GM12878 (cell line): ENCODE measurements around the gene ANGEL2. TPM values are rescaled to one million over a fixed set of nuclear protein-coding genes. Genes with fewer than 3 reads are reported as not detected.

Experiments
- ATAC-seq: fragments of 200-7000 bp; cut with Tn5 transposase; 3 replicates; pipeline ENCODE4 v1.9.1; 2020; ENCODE audit warnings: mild to moderate bottlenecking, moderate library complexity
- BruUV-seq: library from RNA; stranded (reverse); fragments of 400-500 nt; replicated peaks from 2 replicates; lab custom pipeline; 2021; lab: Mats Ljungman, UMichigan
- CTCF ChIA-PET: fragments of 300-600 bp; sonication (Branson Sonifier 250); formaldehyde crosslinking; extraction: SDS; loops from one replicate; lab custom pipeline; 2021; ENCODE audit warnings: inconsistent platforms; lab: Yijun Ruan, JAX
- POLR2A ChIA-PET: fragments of 350-600 bp; formaldehyde crosslinking; extraction: SDS; loops from one replicate; lab custom pipeline; 2021; ENCODE audit warnings: inconsistent platforms; lab: Charles Lee
- RAD21 ChIA-PET: fragments of 300-600 bp; sonication (Branson Sonifier 250); formaldehyde crosslinking; loops from one replicate; lab custom pipeline; 2023; ENCODE audit warnings: antibody characterized with exemption; ENCODE audit not compliant: unreplicated experiment; lab: Charles Lee
- SMC1A ChIA-PET: fragments of 300-600 bp; sonication (Branson Sonifier 250); formaldehyde crosslinking; loops from one replicate; lab custom pipeline; 2023; ENCODE audit not compliant: unreplicated experiment, uncharacterized antibody; lab: Charles Lee
- DNase-seq: peaks from one replicate; pipeline ENCODE4 v3.0.0-alpha.2; 2011; ENCODE audit warnings: low read depth, low spot score
- FAIRE-seq: peaks from 3 replicates; lab custom pipeline; 2011; peaks lifted over from hg19 to GRCh38; lab: Jason Lieb, UNC
- H2AFZ ChIP-seq: 2 replicates; pipeline ENCODE4 v1.6.0; 2011; ENCODE audit warnings: low read depth, low read length, control low read depth; ENCODE audit not compliant: control insufficient read depth
- H3K27ac ChIP-seq: 2 replicates; pipeline ENCODE4 v1.5.1; 2011; ENCODE audit warnings: control low read depth; ENCODE audit not compliant: control insufficient read depth, insufficient read depth
- H3K27me3 ChIP-seq, 2 experiments: replicated peaks in 1 of 2; 2 replicates each; pipeline versions ENCODE4 v1.6.0 to v1.6.1; 2011; ENCODE audit warnings: low read length in 1 of 2; ENCODE audit not compliant: control insufficient read depth in 2 of 2, insufficient read depth in 2 of 2
- H3K36me3 ChIP-seq, 2 experiments: 2 replicates each; pipeline ENCODE4 v1.5.1; 2011; ENCODE audit warnings: low read length in 1 of 2; ENCODE audit not compliant: control insufficient read depth in 2 of 2, insufficient read depth in 2 of 2
- H3K4me1 ChIP-seq: 2 replicates; pipeline ENCODE4 v1.6.1; 2011; ENCODE audit warnings: mild to moderate bottlenecking, low read length, moderate library complexity, mixed read lengths; ENCODE audit not compliant: control insufficient read depth, insufficient read depth
- H3K4me2 ChIP-seq: 2 replicates; pipeline ENCODE4 v1.6.0; 2011; ENCODE audit warnings: control low read depth; ENCODE audit not compliant: control insufficient read depth, insufficient read depth
- H3K4me3 ChIP-seq: fragments of 200-600 bp; sonication (generic); 2 replicates; pipeline ENCODE4 v1.5.1; 2016
- H3K79me2 ChIP-seq: 2 replicates; pipeline ENCODE4 v1.6.0; 2011; ENCODE audit warnings: low read length; ENCODE audit not compliant: control insufficient read depth, insufficient read depth
- H3K9ac ChIP-seq: 2 replicates; pipeline ENCODE4 v1.8.0; 2011; ENCODE audit warnings: low read length, control low read depth, mixed read lengths; ENCODE audit not compliant: control insufficient read depth, insufficient read depth
- H3K9me3 ChIP-seq: replicated peaks from 3 replicates; pipeline ENCODE4 v1.5.1; 2011; ENCODE audit warnings: mild to moderate bottlenecking, low read length; ENCODE audit not compliant: control insufficient read depth, insufficient read depth
- H4K20me1 ChIP-seq: 2 replicates; pipeline ENCODE4 v1.6.0; 2011; ENCODE audit not compliant: control insufficient read depth, insufficient read depth
- BRCA1 ChIP-seq: IDR thresholded peaks from 2 replicates; pipeline ENCODE4 v1.6.1; 2011; ENCODE audit warnings: low read depth, low read length, improper control_type of control experiment
- GABPA ChIP-seq: IDR thresholded peaks from 2 replicates; pipeline ENCODE4 v1.6.1; 2014; ENCODE audit warnings: antibody characterized with exemption, low read depth, mild to moderate bottlenecking, inconsistent platforms
- IKZF1 ChIP-seq: fragments of 450-650 bp; conservative IDR thresholded peaks from 2 replicates; pipeline ENCODE4 v1.6.1; 2017; ENCODE audit warnings: antibody characterized with exemption, mild to moderate bottlenecking
- IKZF2 ChIP-seq, 2 experiments: fragments of 450-650 bp; IDR thresholded peaks; 2 replicates each; pipeline ENCODE4 v1.6.1; 2017; ENCODE audit warnings: mild to moderate bottlenecking in 2 of 2, moderate library complexity in 2 of 2
- MTA3 ChIP-seq: IDR thresholded peaks from 2 replicates; pipeline ENCODE4 v1.6.1; 2012; ENCODE audit warnings: low read length, inconsistent platforms, borderline replicate concordance
- PKNOX1 ChIP-seq: fragments of 450-650 bp; IDR thresholded peaks from 2 replicates; pipeline ENCODE4 v1.6.1; 2016; ENCODE audit warnings: mild to moderate bottlenecking
- POLR2A ChIP-seq: IDR thresholded peaks from 2 replicates; pipeline ENCODE4 v1.6.1; 2011; ENCODE audit warnings: low read depth, mild to moderate bottlenecking, low read length
- POU2F2 ChIP-seq: IDR thresholded peaks from 3 replicates; pipeline ENCODE4 v1.6.1; 2011; ENCODE audit warnings: low read depth, mild to moderate bottlenecking, low read length, borderline replicate concordance
- SMARCA5 ChIP-seq: fragments of 450-650 bp; IDR thresholded peaks from 2 replicates; pipeline ENCODE4 v1.6.1; 2017; ENCODE audit warnings: mild to moderate bottlenecking
- TCF12 ChIP-seq: IDR thresholded peaks from 2 replicates; pipeline ENCODE4 v1.6.1; 2011; ENCODE audit warnings: low read depth, mild to moderate bottlenecking, low read length
- ZNF274 ChIP-seq: IDR thresholded peaks from one replicate; pipeline ENCODE4 v1.8.0; 2011; ENCODE audit not compliant: insufficient read length, insufficient read depth
- WGBS: methylation state at CpG from one replicate; pipeline ENCODE4 v1.1.6; 2016; ENCODE audit warnings: low lambda C conversion rate; ENCODE audit not compliant: insufficient replicate concordance, insufficient coverage; ENCODE audit errors: missing lambda C conversion rate; 5-methylcytosine and 5-hydroxymethylcytosine counted together
- in situ Hi-C: fragments of 300-500 bp; cut with MboI; formaldehyde crosslinking; loops from 9 replicates; pipeline ENCODE4 v1.14.3; 2018; ENCODE audit warnings: mixed read lengths
- intact Hi-C: fragments of 100-400 bp; cut with micrococcal nuclease; formaldehyde crosslinking; loops from one replicate; pipeline ENCODE4 v1.14.2; 2022; ENCODE audit not compliant: unreplicated experiment
- polyA plus RNA-seq, 11 experiments: library from polyadenylated mRNA; depleted of rRNA in 4 of 11; unstranded in 6 of 11; stranded (reverse) in 5 of 11; fragments of >200 nt; fragmentation: Nextera tagmentation in 4 of 11; fragmentation: Illumina TruSeq in 1 of 11; extraction: Ambion mirVana in 4 of 11; extraction: Trizol in 1 of 11; gene quantifications; 1 replicate in 1 of 11; 2 replicates in 10 of 11; pipeline versions ENCODE4 v1.2.1 to v1.2.3, GENCODE V29; 2011 to 2016; ENCODE audit warnings: inconsistent platforms in 2 of 11, missing spikeins in 2 of 11, low read depth in 1 of 11
- total RNA-seq, 4 experiments: library from RNA; depleted of rRNA in 3 of 4; stranded (reverse); fragments of >200 nt in 3 of 4; fragmentation: Illumina TruSeq in 1 of 4; extraction: Trizol in 1 of 4; gene quantifications; 2 replicates each; pipeline versions ENCODE4 v1.2.1 to v1.2.3, GENCODE V29; 2013 to 2021

Gene ANGEL2
- total and polyA plus RNA-seq, 10 of the 15 experiments (the other 5 are each of a cell fraction or from before 2014, with no cell fraction given): 6.3 to 53.9 (median 30.7) TPM

DNA sequence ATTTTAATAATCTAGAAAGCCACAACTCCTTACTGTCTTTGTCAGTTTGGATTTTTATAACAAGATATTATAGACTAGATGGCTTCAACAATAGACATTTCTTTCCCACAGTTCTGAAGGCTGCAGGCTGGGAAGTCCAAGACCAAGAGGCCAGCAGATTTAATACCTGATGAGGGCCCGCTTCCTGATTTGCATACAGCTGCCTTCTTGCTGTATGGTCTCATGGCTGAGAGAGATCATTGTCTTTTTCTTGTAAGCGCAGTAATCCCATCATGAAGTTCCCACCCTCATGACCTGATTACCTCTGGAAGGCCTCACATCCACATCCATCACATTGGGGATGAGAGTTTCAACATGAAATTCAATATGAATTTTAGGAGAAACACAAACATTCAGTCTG, 45.2 kb upstream of the ANGEL2 start:
- in situ Hi-C loops: no loop called here
- no TSS peak for BruUV-seq

GRCh38 chr1:213057264-213058059, 41.8 kb upstream of the ANGEL2 start:
- ATAC-seq: no peak
- H3K79me2 ChIP-seq: peaks cover 7% of the 10 kb centered on the region
- CTCF ChIA-PET: interaction anchor here (1.2 to 2.2 kb wide), 4 partner anchors 13 to 63 kb away, joined by 3 to 7 read pairs (median 6); no protein-coding TSS in a partner anchor

More for the DNA sequence above, 45.2 kb upstream of the ANGEL2 start:
- H3K4me1 ChIP-seq: no peaks in the 10 kb centered on the region
- intact Hi-C loops: loop anchor here (10.0 kb wide), 1 partner anchor 396 kb away; no protein-coding TSS in a partner anchor
- H3K27me3 ChIP-seq: no peaks in the 10 kb centered on the region
- no peak overlapping the region for H2AFZ ChIP-seq
- no peak overlapping the region for H3K9ac ChIP-seq
- H3K9me3 ChIP-seq: no peaks in the 10 kb centered on the region
- ATAC-seq: peak; percentile 84
- CTCF ChIA-PET: no interaction called here
- DNase-seq: no peak
- TF ChIP-seq IKZF1: 0 out of 2 replicates have a peak, but pooled peaks have one; percentile 22
- peak; percentile 70 for TF ChIP-seq TCF12
- TF ChIP-seq POU2F2: peak; percentile 85; the same call in 2 of the 3 replicates
- no peak for TF ChIP-seq POLR2A
- no peak for FAIRE-seq
- H3K27ac ChIP-seq: no peak overlapping the region
- POLR2A ChIA-PET: no interaction called here
- H4K20me1 ChIP-seq: no peaks in the 10 kb centered on the region
- no peak overlapping the region for H3K4me2 ChIP-seq
- RAD21 ChIA-PET: interaction anchor here (0.9 to 1.2 kb wide), 2 partner anchors 12 to 65 kb away, joined by 3 to 5 read pairs; no protein-coding TSS in a partner anchor
- no peak overlapping the region for H3K4me3 ChIP-seq
- H3K36me3 ChIP-seq: no peaks in the 10 kb centered on the region
- H3K79me2 ChIP-seq: peaks cover 2% of the 10 kb centered on the region
- SMC1A ChIA-PET: interaction anchor here (0.6 to 2.0 kb wide), 5 partner anchors 9 to 927 kb away, joined by 3 to 5 read pairs (median 4); no protein-coding TSS in a partner anchor
- 98% methylated on average over 2 of the region's 2 CpGs for WGBS

More at GRCh38 chr1:213057264-213058059, 41.8 kb upstream of the ANGEL2 start:
- Histone ChIP-seq H3K9ac (no peak overlapping the region), H3K4me3 (no peak overlapping the region), H3K27me3 (no peaks in the 10 kb centered on the region), H4K20me1 (no peaks in the 10 kb centered on the region), H3K4me2 (no peak overlapping the region), H3K27ac (no peak overlapping the region), H2AFZ (no peak overlapping the region), H3K4me1 (peaks cover 4% of the 10 kb centered on the region; the same call in 1 of the 2 replicates), H3K9me3 (no peaks in the 10 kb centered on the region), H3K36me3 (no peaks in the 10 kb centered on the region)
- WGBS: 71% methylated on average over 4 of the region's 5 CpGs
- intact Hi-C loops (no loop called here), in situ Hi-C loops (no loop called here)
- no peak for TF ChIP-seq SMARCA5
- TF ChIP-seq IKZF2 (IDR thresholded peaks at IDR 0.05): no peak
- TF ChIP-seq POU2F2: no peak
- no peak for TF ChIP-seq MTA3
- TF ChIP-seq PKNOX1: no peak
- TF ChIP-seq ZNF274: no peak
- TF ChIP-seq GABPA: no peak
- TF ChIP-seq BRCA1: no peak
- FAIRE-seq (no peak), DNase-seq (no peak)
- ChIA-PET SMC1A (interaction anchor here (0.9 to 2.3 kb wide), 3 partner anchors 10 to 54 kb away, joined by 4 to 13 read pairs (median 9); no protein-coding TSS in a partner anchor), RAD21 (no interaction called here), POLR2A (interaction anchor here (0.7 to 1.5 kb wide), 2 partner anchors 10 to 78 kb away, joined by 3 to 4 read pairs; no protein-coding TSS in a partner anchor)
- no TSS peak for BruUV-seq
